ENCODE results near the gene SPAG16. TPM values are rescaled to one million over a fixed set of nuclear protein-coding genes. Genes with fewer than 3 reads are reported as not detected.
A peak's percentile ranks its signal among the peaks of the same experiment; 100 is the strongest.

The SPAG16 gene
- total and polyA plus RNA-seq, 2 of the 13 experiments (the other 11 are each of a cell fraction or from before 2014, with no cell fraction given): 9.6 to 26.5 TPM

- 0 out of 2 replicates have a peak, but pooled peaks have one; percentile 57 for TF ChIP-seq PITX1 (CRISPR knock-in tag; IDR thresholded peaks at IDR 0.05)
- no peak for TF ChIP-seq ATF1 (CRISPR knock-in tag; IDR thresholded peaks at IDR 0.05)
- TF ChIP-seq IRF2 (CRISPR knock-in tag; IDR thresholded peaks at IDR 0.05): peak; percentile 83; the same call in 1 of the 2 replicates
- peak; percentile 72; the same call in 1 of the 2 replicates for TF ChIP-seq KDM5B (CRISPR knock-in tag; IDR thresholded peaks at IDR 0.05; ENCODE audit: borderline replicate concordance)
- no peak for TF ChIP-seq ZNF496 (CRISPR knock-in tag; IDR thresholded peaks at IDR 0.05; ENCODE audit: insufficient replicate concordance)
- no peak for TF ChIP-seq ZNF839 (CRISPR knock-in tag; IDR thresholded peaks at IDR 0.05; ENCODE audit: borderline replicate concordance)
- TF ChIP-seq FOXC1 (CRISPR knock-in tag; IDR thresholded peaks at IDR 0.05; ENCODE audit: borderline replicate concordance): peak; percentile 91; the same call in 1 of the 2 replicates
- no peak for TF ChIP-seq ZNF547 (CRISPR knock-in tag; IDR thresholded peaks at IDR 0.05)
- peak; percentile 39; the same call in 1 of the 2 replicates for TF ChIP-seq ZNF350 (CRISPR knock-in tag; IDR thresholded peaks at IDR 0.05; ENCODE audit: borderline replicate concordance, low read depth)
- TF ChIP-seq SNAPC4 (CRISPR knock-in tag; IDR thresholded peaks at IDR 0.05): no peak
- peak; percentile 66 for TF ChIP-seq FOXA3 (CRISPR knock-in tag; IDR thresholded peaks at IDR 0.05)
- no peak for TF ChIP-seq RBM22 (optimal IDR thresholded peaks at IDR 0.05; ENCODE audit: low read length)
- no peak for TF ChIP-seq KLF13 (CRISPR knock-in tag; IDR thresholded peaks at IDR 0.05)
- TF ChIP-seq FOXK1 (CRISPR knock-in tag; IDR thresholded peaks at IDR 0.05; ENCODE audit: borderline replicate concordance, low read depth): peak; percentile 79; the same call in 1 of the 2 replicates
- peak; percentile 86 for TF ChIP-seq MIXL1 (CRISPR knock-in tag; IDR thresholded peaks at IDR 0.05)
- peak; percentile 81; the same call in 1 of the 2 replicates for TF ChIP-seq EED (CRISPR knock-in tag; IDR thresholded peaks at IDR 0.05)
- no peak for TF ChIP-seq MEIS1 (CRISPR knock-in tag; IDR thresholded peaks at IDR 0.05; ENCODE audit: borderline replicate concordance)
- no peak for TF ChIP-seq GABPA (IDR thresholded peaks at IDR 0.05; ENCODE audit: low read depth, low read length)
- TF ChIP-seq GABPA (CRISPR knock-in tag; IDR thresholded peaks at IDR 0.05; ENCODE audit: low read depth): peak; percentile 22; the same call in 1 of the 2 replicates
- no peak for TF ChIP-seq ZNF280D (CRISPR knock-in tag; IDR thresholded peaks at IDR 0.05)
- TF ChIP-seq ZNF629 (CRISPR knock-in tag; conservative IDR thresholded peaks at IDR 0.05): no peak
- 0 out of 2 replicates have a peak, but pooled peaks have one; percentile 42 for TF ChIP-seq ZNF724P (CRISPR knock-in tag; IDR thresholded peaks at IDR 0.05; ENCODE audit: borderline replicate concordance)
- TF ChIP-seq RORA (CRISPR knock-in tag; IDR thresholded peaks at IDR 0.05): no peak
- TF ChIP-seq TARDBP (CRISPR knock-in tag; IDR thresholded peaks at IDR 0.05): peak; percentile 68; the same call in 1 of the 2 replicates
These were observed 1126.8 kb downstream of the SPAG16 start, which contains the start of gene VWC2L (continued) for GRCh38 chr2:214410918-214411554.
